Activated CD8-positive, alpha-beta memory T cell treated with anti-CD3 and anti-CD28 coated beads, Interleukin-2, amount 10 ng/mL, durations not matched to agents 7 days and 5 days (primary cell): ENCODE results near the gene NBPF3. TPM values are rescaled to one million over a fixed set of nuclear protein-coding genes. Genes with fewer than 3 reads are reported as not detected.
"Not testable (repeated sequence)": the region's sequence is repeated elsewhere in the genome, so short reads cannot be mapped to it uniquely, and the experiment has no call there.

ENCODE experiments used
- ATAC-seq: fragments of 150-1000 bp; cut with Tn5 transposase; one replicate; pipeline ENCODE4 v1.10.0; 2021; ENCODE audit warnings: moderate library complexity
- CTCF ChIA-PET: fragments of 350-600 bp; sonication (Branson Sonifier 250); formaldehyde crosslinking; loops from one replicate; lab custom pipeline; 2021; ENCODE audit warnings: antibody characterized with exemption; lab: Charles Lee
- DNase-seq: peaks from one replicate; pipeline ENCODE4 v3.0.0-alpha.2; 2020
- H3K27ac Mint-ChIP-seq: one replicate; pipeline ENCODE4 v1.8.0; 2021; ENCODE audit warnings: mild to moderate bottlenecking, mixed read lengths
- H3K27me3 Mint-ChIP-seq: one replicate; pipeline ENCODE4 v1.8.0; 2021; ENCODE audit warnings: mixed read lengths
- H3K36me3 Mint-ChIP-seq: one replicate; pipeline ENCODE4 v1.8.0; 2021; ENCODE audit warnings: mild to moderate bottlenecking, mixed read lengths
- H3K4me1 Mint-ChIP-seq: one replicate; pipeline ENCODE4 v1.8.0; 2021; ENCODE audit warnings: mixed read lengths
- H3K4me3 Mint-ChIP-seq: one replicate; pipeline ENCODE4 v1.8.0; 2021; ENCODE audit warnings: mild to moderate bottlenecking, moderate library complexity, mixed read lengths
- H3K9me3 Mint-ChIP-seq: one replicate; pipeline ENCODE4 v1.8.0; 2022; ENCODE audit warnings: low read depth, mixed read lengths
- total RNA-seq, 2 experiments: library from RNA; stranded (reverse); gene quantifications; one replicate each; pipeline ENCODE4 v1.2.3, GENCODE V29; 2021

Gene NBPF3
- total RNA-seq = 1 to 10 TPM; 4.8 to 7.7 TPM

- Mint-ChIP-seq H3K9me3 (no peaks in the 10 kb centered on the region), H3K27ac (peak within 1 kb of the TSS; percentile 66), H3K36me3 (no peaks in the 10 kb centered on the region), H3K27me3 (peaks cover 34% of the 10 kb centered on the region), H3K4me1 (peaks cover 19% of the 10 kb centered on the region), H3K4me3 (peak within 1 kb of the TSS; percentile 80)
- CTCF ChIA-PET = interaction anchor here (0.7 kb wide), 1 partner anchor 51 kb away, joined by 3 read pairs; no protein-coding TSS in a partner anchor
- ATAC-seq (peak; percentile 98), DNase-seq (peak; percentile 89)
Measured at GRCh38 chr1:21439721-21440629, at the start of gene NBPF3. TSS of gene NBPF3 (plus strand) at chr1:21440137. CDS start at chr1:21445087, 4,950 bp downstream.

GRCh38 chr1:21391497-21391896, 48.4 kb upstream of the NBPF3 start:
- ATAC-seq (no peak), DNase-seq (no peak)
- Mint-ChIP-seq H3K4me3 (no peak overlapping the region), H3K27ac (no peak overlapping the region), H3K36me3 (no peaks in the 10 kb centered on the region), H3K4me1 (peaks cover 4% of the 10 kb centered on the region), H3K27me3 (peaks cover 24% of the 10 kb centered on the region), H3K9me3 (no peaks in the 10 kb centered on the region)
- CTCF ChIA-PET = interaction anchor here (1.3 kb wide), 1 partner anchor 23 kb away, joined by 3 read pairs; no protein-coding TSS in a partner anchor

- peaks cover 6% of the 10 kb centered on the region for H3K4me1 Mint-ChIP-seq
- no peaks in the 10 kb centered on the region for H3K9me3 Mint-ChIP-seq
- ATAC-seq = no peak
- CTCF ChIA-PET = interaction anchor here (1.2 kb wide), 1 partner anchor 96 kb away, joined by 3 read pairs; no protein-coding TSS in a partner anchor
- no peak overlapping the region for H3K27ac Mint-ChIP-seq
- no peak overlapping the region for H3K4me3 Mint-ChIP-seq
- DNase-seq = no peak
- no peaks in the 10 kb centered on the region for H3K36me3 Mint-ChIP-seq
- peaks cover 27% of the 10 kb centered on the region for H3K27me3 Mint-ChIP-seq
Measured at GRCh38 chr1:21392587-21393263, 47.2 kb upstream of the NBPF3 start.

GRCh38 chr1:21396516-21396915, 43.4 kb upstream of the NBPF3 start:
- DNase-seq (no peak), ATAC-seq (no peak)
- no peak overlapping the region for H3K4me3 Mint-ChIP-seq
- peaks cover 42% of the 10 kb centered on the region for H3K27me3 Mint-ChIP-seq
- CTCF ChIA-PET = no interaction called here
- H3K27ac Mint-ChIP-seq = no peak overlapping the region
- no peaks in the 10 kb centered on the region for H3K9me3 Mint-ChIP-seq
- peaks cover 8% of the 10 kb centered on the region for H3K4me1 Mint-ChIP-seq
- H3K36me3 Mint-ChIP-seq = no peaks in the 10 kb centered on the region

- H3K4me3 Mint-ChIP-seq = peak overlapping the region; percentile 32
- no peaks in the 10 kb centered on the region for H3K9me3 Mint-ChIP-seq
- DNase-seq (no peak), ATAC-seq (no peak)
- no peaks in the 10 kb centered on the region for H3K36me3 Mint-ChIP-seq
- CTCF ChIA-PET = no interaction called here
- no peak overlapping the region for H3K27ac Mint-ChIP-seq
- peaks cover 34% of the 10 kb centered on the region for H3K27me3 Mint-ChIP-seq
- peaks cover 8% of the 10 kb centered on the region for H3K4me1 Mint-ChIP-seq
Measured at GRCh38 chr1:21397813-21398188, 42.1 kb upstream of the NBPF3 start.

- DNase-seq, H3K36me3 Mint-ChIP-seq, H3K27ac Mint-ChIP-seq, CTCF ChIA-PET, H3K9me3 Mint-ChIP-seq, H3K4me3 Mint-ChIP-seq, H3K4me1 Mint-ChIP-seq, ATAC-seq: not testable (repeated sequence)
- peaks cover 26% of the 10 kb centered on the region for H3K27me3 Mint-ChIP-seq
Measured at GRCh38 chr1:21401726-21402346, 38.1 kb upstream of the NBPF3 start.

GRCh38 chr1:21406659-21407058, 33.3 kb upstream of the NBPF3 start:
- Mint-ChIP-seq H3K36me3 (no peaks in the 10 kb centered on the region), H3K27me3 (peaks cover 31% of the 10 kb centered on the region), H3K4me3 (no peak overlapping the region), H3K9me3 (no peaks in the 10 kb centered on the region), H3K4me1 (no peaks in the 10 kb centered on the region), H3K27ac (no peak overlapping the region)
- DNase-seq = no peak
- CTCF ChIA-PET = no interaction called here
- ATAC-seq = no peak

- ATAC-seq, CTCF ChIA-PET, H3K4me3 Mint-ChIP-seq, H3K36me3 Mint-ChIP-seq, H3K4me1 Mint-ChIP-seq, H3K9me3 Mint-ChIP-seq, H3K27ac Mint-ChIP-seq, DNase-seq: not testable (repeated sequence)
- peaks cover 46% of the 10 kb centered on the region for H3K27me3 Mint-ChIP-seq
Measured at GRCh38 chr1:21409897-21410296, 30.0 kb upstream of the NBPF3 start.

- H3K36me3 Mint-ChIP-seq = no peaks in the 10 kb centered on the region
- ATAC-seq (no peak), DNase-seq (no peak)
- H3K9me3 Mint-ChIP-seq = no peaks in the 10 kb centered on the region
- no peak overlapping the region for H3K4me3 Mint-ChIP-seq
- H3K27ac Mint-ChIP-seq = no peak overlapping the region
- no peaks in the 10 kb centered on the region for H3K4me1 Mint-ChIP-seq
- CTCF ChIA-PET = no interaction called here
- peaks cover 50% of the 10 kb centered on the region for H3K27me3 Mint-ChIP-seq
Measured at GRCh38 chr1:21414015-21414414, 25.9 kb upstream of the NBPF3 start.

GRCh38 chr1:21420378-21420777, 19.6 kb upstream of the NBPF3 start:
- DNase-seq, ATAC-seq, H3K36me3 Mint-ChIP-seq, CTCF ChIA-PET, H3K9me3 Mint-ChIP-seq, H3K4me1 Mint-ChIP-seq, H3K4me3 Mint-ChIP-seq, H3K27ac Mint-ChIP-seq: not testable (repeated sequence)
- H3K27me3 Mint-ChIP-seq = peaks cover 53% of the 10 kb centered on the region

GRCh38 chr1:21421307-21421706, 18.6 kb upstream of the NBPF3 start:
- peaks cover 51% of the 10 kb centered on the region for H3K27me3 Mint-ChIP-seq
- H3K27ac Mint-ChIP-seq, H3K4me3 Mint-ChIP-seq, H3K36me3 Mint-ChIP-seq, DNase-seq, CTCF ChIA-PET, H3K9me3 Mint-ChIP-seq, H3K4me1 Mint-ChIP-seq, ATAC-seq: not testable (repeated sequence)

GRCh38 chr1:21427798-21428480, 12.0 kb upstream of the NBPF3 start:
- ATAC-seq = peak; percentile 42
- DNase-seq, CTCF ChIA-PET, H3K27ac Mint-ChIP-seq, H3K36me3 Mint-ChIP-seq, H3K9me3 Mint-ChIP-seq, H3K4me1 Mint-ChIP-seq, H3K4me3 Mint-ChIP-seq: not testable (repeated sequence)
- peaks cover 33% of the 10 kb centered on the region for H3K27me3 Mint-ChIP-seq
